ENCODE results near the gene GPR146. TPM values are rescaled to one million over a fixed set of nuclear protein-coding genes. Genes with fewer than 3 reads are reported as not detected.

GPR146 gene
- total and polyA plus RNA-seq, 2 experiments from 2014 or later: 4.3 to 9.7 TPM

- Histone ChIP-seq H3K4me3 (no peak overlapping the region), H4K20me1 (ENCODE audit: insufficient read depth) (no peaks in the 10 kb centered on the region), H3K9me2 (ENCODE audit: insufficient read depth) (no peaks in the 10 kb centered on the region), H2AFZ (no peak overlapping the region), H3K79me2 (ENCODE audit: insufficient read depth) (no peaks in the 10 kb centered on the region), H3K9me3 (ENCODE audit: low read depth) (no peaks in the 10 kb centered on the region), H3F3A (ENCODE audit: insufficient read depth) (no peaks in the 10 kb centered on the region), H3K27ac (no peak overlapping the region), H3K27me3 (replicated peaks; ENCODE audit: insufficient read depth) (no peaks in the 10 kb centered on the region), H3K36me3 (ENCODE audit: low read depth) (no peaks in the 10 kb centered on the region), H3K4me1 (ENCODE audit: insufficient read depth) (no peaks in the 10 kb centered on the region), H3K9ac (no peak overlapping the region), H3K4me2 (ENCODE audit: unreplicated experiment) (no peak overlapping the region)
- DNase-seq: no peak
- 96 to 98% methylated on average over 11 to 12 of the region's 12 CpGs for WGBS, 2 experiments (ENCODE audit: low coverage in 1 of 2, low lambda C conversion rate in 2 of 2, missing lambda C conversion rate in 2 of 2)
- in situ Hi-C loops (cut with MboI): no loop called here
- TF ChIP-seq EZH2phosphoT487 (IDR thresholded peaks at IDR 0.05; ENCODE audit: insufficient read depth, low read depth) (no peak), EZH2 (IDR thresholded peaks at IDR 0.05; ENCODE audit: insufficient read depth, poor library complexity, severe bottlenecking) (no peak)
Observed at GRCh38 chr7:1079546-1079945, 35.2 kb downstream of the GPR146 start.

- Histone ChIP-seq H3K4me2 (ENCODE audit: unreplicated experiment) (no peak overlapping the region), H3K36me3 (ENCODE audit: low read depth) (no peaks in the 10 kb centered on the region), H3F3A (ENCODE audit: insufficient read depth) (no peaks in the 10 kb centered on the region), H3K9me2 (ENCODE audit: insufficient read depth) (no peaks in the 10 kb centered on the region), H3K9ac (no peak overlapping the region), H4K20me1 (ENCODE audit: insufficient read depth) (no peaks in the 10 kb centered on the region), H2AFZ (no peak overlapping the region), H3K4me1 (ENCODE audit: insufficient read depth) (no peaks in the 10 kb centered on the region), H3K79me2 (ENCODE audit: insufficient read depth) (no peaks in the 10 kb centered on the region), H3K27ac (no peak overlapping the region), H3K4me3 (no peak overlapping the region), H3K27me3 (replicated peaks; ENCODE audit: insufficient read depth) (no peaks in the 10 kb centered on the region), H3K9me3 (ENCODE audit: low read depth) (no peaks in the 10 kb centered on the region)
- DNase-seq: no peak
- TF ChIP-seq EZH2phosphoT487 (IDR thresholded peaks at IDR 0.05; ENCODE audit: insufficient read depth, low read depth): no peak
- no peak for TF ChIP-seq EZH2 (IDR thresholded peaks at IDR 0.05; ENCODE audit: insufficient read depth, poor library complexity, severe bottlenecking)
- WGBS, 2 experiments (ENCODE audit: low coverage in 1 of 2, low lambda C conversion rate in 2 of 2, missing lambda C conversion rate in 2 of 2): 88 to 91% methylated on average over 38 of the region's 38 CpGs
- in situ Hi-C loops (cut with MboI): no loop called here
Observed at GRCh38 chr7:1080252-1080920, 36.0 kb downstream of the GPR146 start.

DNA sequence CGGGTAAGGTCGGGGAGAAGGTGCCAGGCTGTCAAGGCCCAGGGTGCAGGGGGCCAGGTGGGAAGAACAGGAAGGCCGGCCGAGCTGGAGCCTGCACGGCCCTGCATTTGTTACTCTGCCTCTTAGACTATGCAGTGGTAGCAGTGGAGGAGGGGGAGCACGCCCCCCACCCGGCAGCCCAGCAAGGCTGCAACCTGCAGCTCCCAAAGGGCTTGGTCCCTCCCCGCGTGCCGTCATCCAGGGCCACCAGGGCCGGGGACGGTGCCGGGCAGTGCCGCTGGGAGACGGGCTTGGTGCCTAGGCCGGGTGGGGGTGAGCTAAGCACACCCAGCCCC is 36.5 kb downstream of the GPR146 start:
- no peak overlapping the region for H2AFZ ChIP-seq
- 0 out of 2 replicates have a peak, but pooled peaks cover 2% of the 10 kb centered on the region for H3K4me1 ChIP-seq (ENCODE audit: insufficient read depth)
- no peak for DNase-seq
- no peak overlapping the region for H3K9ac ChIP-seq
- 94 to 96% methylated on average over 15 to 16 of the region's 16 CpGs for WGBS, 2 experiments (ENCODE audit: low coverage in 1 of 2, low lambda C conversion rate in 2 of 2, missing lambda C conversion rate in 2 of 2)
- H3K27me3 ChIP-seq (replicated peaks; ENCODE audit: insufficient read depth): no peaks in the 10 kb centered on the region
- no peaks in the 10 kb centered on the region for H3K9me2 ChIP-seq (ENCODE audit: insufficient read depth)
- H3F3A ChIP-seq (ENCODE audit: insufficient read depth): peaks cover 2% of the 10 kb centered on the region; the same call in 1 of the 2 replicates
- H3K4me3 ChIP-seq: no peak overlapping the region
- in situ Hi-C loops (cut with MboI): no loop called here
- no peak for TF ChIP-seq EZH2phosphoT487 (IDR thresholded peaks at IDR 0.05; ENCODE audit: insufficient read depth, low read depth)
- TF ChIP-seq EZH2 (IDR thresholded peaks at IDR 0.05; ENCODE audit: insufficient read depth, poor library complexity, severe bottlenecking): no peak
- no peak overlapping the region for H3K27ac ChIP-seq
- H3K9me3 ChIP-seq (ENCODE audit: low read depth): no peaks in the 10 kb centered on the region
- no peaks in the 10 kb centered on the region for H3K79me2 ChIP-seq (ENCODE audit: insufficient read depth)
- no peaks in the 10 kb centered on the region for H4K20me1 ChIP-seq (ENCODE audit: insufficient read depth)
- H3K36me3 ChIP-seq (ENCODE audit: low read depth): no peaks in the 10 kb centered on the region
- H3K4me2 ChIP-seq (ENCODE audit: unreplicated experiment): no peak overlapping the region

DNA sequence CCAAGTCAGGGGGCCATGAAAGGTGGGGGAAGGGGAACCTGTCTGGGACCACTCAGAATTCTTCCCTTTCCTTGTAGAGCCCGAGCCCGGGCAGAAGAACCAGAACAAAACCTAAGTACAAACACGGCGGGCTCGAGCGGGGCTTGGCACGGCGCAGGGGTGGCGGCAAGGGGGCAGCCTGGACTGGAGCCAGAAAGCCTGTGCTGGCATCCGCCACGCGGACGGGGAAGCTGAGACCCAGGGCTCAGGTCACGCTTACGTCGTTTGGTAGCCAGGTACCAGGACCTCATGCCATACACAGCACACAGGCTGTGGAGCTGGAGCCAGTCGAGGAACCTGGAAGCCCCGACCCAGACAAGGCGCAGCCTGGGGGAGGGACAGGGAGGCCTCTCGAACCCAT is 37.0 kb downstream of the GPR146 start:
- H3K9ac ChIP-seq: no peak overlapping the region
- no peak for DNase-seq
- no peaks in the 10 kb centered on the region for H4K20me1 ChIP-seq (ENCODE audit: insufficient read depth)
- H3F3A ChIP-seq (ENCODE audit: insufficient read depth): peaks cover 7% of the 10 kb centered on the region
- H3K4me2 ChIP-seq (ENCODE audit: unreplicated experiment): no peak overlapping the region
- H3K9me3 ChIP-seq (ENCODE audit: low read depth): no peaks in the 10 kb centered on the region
- no peaks in the 10 kb centered on the region for H3K36me3 ChIP-seq (ENCODE audit: low read depth)
- in situ Hi-C loops (cut with MboI): no loop called here
- no peaks in the 10 kb centered on the region for H3K79me2 ChIP-seq (ENCODE audit: insufficient read depth)
- H3K9me2 ChIP-seq (ENCODE audit: insufficient read depth): no peaks in the 10 kb centered on the region
- WGBS, 2 experiments (ENCODE audit: low coverage in 1 of 2, low lambda C conversion rate in 2 of 2, missing lambda C conversion rate in 2 of 2): 91% methylated on average over 18 to 20 of the region's 20 CpGs
- no peak for TF ChIP-seq EZH2phosphoT487 (IDR thresholded peaks at IDR 0.05; ENCODE audit: insufficient read depth, low read depth)
- TF ChIP-seq EZH2 (IDR thresholded peaks at IDR 0.05; ENCODE audit: insufficient read depth, poor library complexity, severe bottlenecking): no peak
- peaks cover 7% of the 10 kb centered on the region for H3K4me1 ChIP-seq (ENCODE audit: insufficient read depth)
- no peaks in the 10 kb centered on the region for H3K27me3 ChIP-seq (replicated peaks; ENCODE audit: insufficient read depth)
- H2AFZ ChIP-seq: no peak overlapping the region
- no peak overlapping the region for H3K27ac ChIP-seq
- H3K4me3 ChIP-seq: no peak overlapping the region

Measured in GM23248 (cell line).